D721Med (cell line): ENCODE data around the gene TMEM132E.

Experiments
- DNase-seq: peaks from one replicate; pipeline ENCODE4 v3.0.0; 2011; ENCODE audit warnings: low spot score; ENCODE audit not compliant: insufficient read length
- FAIRE-seq: peaks from 2 replicates; lab custom pipeline; 2011; peaks lifted over from hg19 to GRCh38; lab: Jason Lieb, UNC
- CTCF ChIP-seq: IDR thresholded peaks from 2 replicates; pipeline ENCODE4 v1.5.1; 2012; ENCODE audit warnings: mild to moderate bottlenecking, control low read depth; ENCODE audit not compliant: insufficient read depth; ENCODE audit errors: missing control alignments

TMEM132E gene

GRCh38 chr17:34601416-34601815 lies 22.0 kb downstream of the TMEM132E start:
- DNase-seq (no peak), FAIRE-seq (no peak)
- no peak for TF ChIP-seq CTCF

GRCh38 chr17:34603974-34604373 lies 24.6 kb downstream of the TMEM132E start:
- no peak for DNase-seq
- no peak for TF ChIP-seq CTCF
- FAIRE-seq = no peak

GRCh38 chr17:34606763-34607162 lies 27.4 kb downstream of the TMEM132E start:
- no peak for TF ChIP-seq CTCF
- FAIRE-seq = no peak
- DNase-seq = no peak

- no peak for TF ChIP-seq CTCF
- FAIRE-seq = no peak
- DNase-seq = no peak
These were observed 28.5 kb downstream of the TMEM132E start for GRCh38 chr17:34607917-34608316.

- FAIRE-seq (no peak), DNase-seq (no peak)
- TF ChIP-seq CTCF = no peak
These were observed 29.8 kb downstream of the TMEM132E start for GRCh38 chr17:34609210-34609609.

GRCh38 chr17:34610039-34610438 lies 30.7 kb downstream of the TMEM132E start:
- TF ChIP-seq CTCF = no peak
- no peak for FAIRE-seq

GRCh38 chr17:34610506-34610905 lies 31.1 kb downstream of the TMEM132E start:
- DNase-seq (no peak), FAIRE-seq (no peak)
- no peak for TF ChIP-seq CTCF

More at GRCh38 chr17:34610039-34610438, 30.7 kb downstream of the TMEM132E start:
- no peak for DNase-seq
